ENCODE data around the gene C2.

DNA sequence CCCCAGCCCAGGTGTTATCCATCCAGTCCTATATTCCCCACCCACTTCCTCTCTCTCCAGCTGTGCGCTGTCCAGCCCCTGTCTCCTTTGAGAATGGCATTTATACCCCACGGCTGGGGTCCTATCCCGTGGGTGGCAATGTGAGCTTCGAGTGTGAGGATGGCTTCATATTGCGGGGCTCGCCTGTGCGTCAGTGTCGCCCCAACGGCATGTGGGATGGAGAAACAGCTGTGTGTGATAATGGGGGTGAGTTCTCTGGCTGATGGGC, 1.1 kb downstream of the C2 start:
- no peak for TF ChIP-seq POLR2A (IDR thresholded peaks at IDR 0.05)
- TF ChIP-seq, protein P1, sequence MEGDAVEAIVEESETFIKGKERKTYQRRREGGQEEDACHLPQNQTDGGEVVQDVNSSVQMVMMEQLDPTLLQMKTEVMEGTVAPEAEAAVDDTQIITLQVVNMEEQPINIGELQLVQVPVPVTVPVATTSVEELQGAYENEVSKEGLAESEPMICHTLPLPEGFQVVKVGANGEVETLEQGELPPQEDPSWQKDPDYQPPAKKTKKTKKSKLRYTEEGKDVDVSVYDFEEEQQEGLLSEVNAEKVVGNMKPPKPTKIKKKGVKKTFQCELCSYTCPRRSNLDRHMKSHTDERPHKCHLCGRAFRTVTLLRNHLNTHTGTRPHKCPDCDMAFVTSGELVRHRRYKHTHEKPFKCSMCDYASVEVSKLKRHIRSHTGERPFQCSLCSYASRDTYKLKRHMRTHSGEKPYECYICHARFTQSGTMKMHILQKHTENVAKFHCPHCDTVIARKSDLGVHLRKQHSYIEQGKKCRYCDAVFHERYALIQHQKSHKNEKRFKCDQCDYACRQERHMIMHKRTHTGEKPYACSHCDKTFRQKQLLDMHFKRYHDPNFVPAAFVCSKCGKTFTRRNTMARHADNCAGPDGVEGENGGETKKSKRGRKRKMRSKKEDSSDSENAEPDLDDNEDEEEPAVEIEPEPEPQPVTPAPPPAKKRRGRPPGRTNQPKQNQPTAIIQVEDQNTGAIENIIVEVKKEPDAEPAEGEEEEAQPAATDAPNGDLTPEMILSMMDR (IDR thresholded peaks at IDR 0.05), result no peak

All from vagina (tissue), 2 donors.